ENCODE data around the gene RBM10. TPM values are rescaled to one million over a fixed set of nuclear protein-coding genes. Genes with fewer than 3 reads are reported as not detected.

RBM10 gene
- total and polyA plus RNA-seq, 2 of the 13 experiments (the other 11 are each of a cell fraction or from before 2014, with no cell fraction given), result 15.9 to 43.1 TPM

GRCh38 chrX:47190445-47191269, 45.6 kb downstream of the RBM10 start (continued):
- peak; percentile 73 for TF ChIP-seq ARNTL (CRISPR knock-in tag; IDR thresholded peaks at IDR 0.05)
- no peak for TF ChIP-seq FOSL1 (CRISPR knock-in tag; IDR thresholded peaks at IDR 0.05; ENCODE audit: borderline replicate concordance)
- peak; percentile 64 for TF ChIP-seq SALL1 (CRISPR knock-in tag; IDR thresholded peaks at IDR 0.05)
- TF ChIP-seq, protein P1, sequence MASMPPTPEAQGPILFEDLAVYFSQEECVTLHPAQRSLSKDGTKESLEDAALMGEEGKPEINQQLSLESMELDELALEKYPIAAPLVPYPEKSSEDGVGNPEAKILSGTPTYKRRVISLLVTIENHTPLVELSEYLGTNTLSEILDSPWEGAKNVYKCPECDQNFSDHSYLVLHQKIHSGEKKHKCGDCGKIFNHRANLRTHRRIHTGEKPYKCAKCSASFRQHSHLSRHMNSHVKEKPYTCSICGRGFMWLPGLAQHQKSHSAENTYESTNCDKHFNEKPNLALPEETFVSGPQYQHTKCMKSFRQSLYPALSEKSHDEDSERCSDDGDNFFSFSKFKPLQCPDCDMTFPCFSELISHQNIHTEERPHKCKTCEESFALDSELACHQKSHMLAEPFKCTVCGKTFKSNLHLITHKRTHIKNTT (CRISPR knock-in tag; IDR thresholded peaks at IDR 0.05), result 0 out of 2 replicates have a peak, but pooled peaks have one; percentile 58
- no peak for TF ChIP-seq SKIL (CRISPR knock-in tag; IDR thresholded peaks at IDR 0.05; ENCODE audit: borderline replicate concordance)
- TF ChIP-seq FOXC1 (CRISPR knock-in tag; IDR thresholded peaks at IDR 0.05; ENCODE audit: borderline replicate concordance), result peak; percentile 46; the same call in 1 of the 2 replicates
- no peak for TF ChIP-seq ELF3 (CRISPR knock-in tag; IDR thresholded peaks at IDR 0.05)
- TF ChIP-seq AHR (CRISPR knock-in tag; IDR thresholded peaks at IDR 0.05), result 0 out of 2 replicates have a peak, but pooled peaks have one; percentile 61

DNA sequence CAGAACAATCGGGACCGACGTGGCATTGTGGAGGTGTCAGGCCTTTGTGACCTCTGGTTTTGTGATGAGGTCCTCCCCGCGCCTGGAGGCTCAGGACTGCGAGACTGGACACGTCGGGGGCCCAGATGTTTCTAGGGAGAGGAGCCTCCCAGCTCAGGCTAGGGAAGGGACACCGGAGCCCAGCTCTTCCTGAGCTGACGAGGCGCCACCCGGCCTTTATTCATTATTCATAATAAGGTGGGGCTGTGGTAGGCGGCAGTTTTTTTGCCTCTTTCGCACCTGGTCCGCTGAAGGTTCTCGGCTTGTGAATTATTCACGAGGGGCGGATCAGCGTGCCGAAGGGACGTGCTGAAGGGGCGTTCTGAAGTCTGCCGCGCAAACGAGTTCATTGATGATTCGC, 46.3 kb downstream of the RBM10 start:
- peak overlapping the region; percentile 30 for H3K27ac ChIP-seq (ENCODE audit: extremely low read length, insufficient read depth, low read length)
- BruUV-seq (replicated peaks), result no TSS peak
- H3K4me1 ChIP-seq (ENCODE audit: insufficient read depth, low read length), result peaks cover 33% of the 10 kb centered on the region
- H3K79me2 ChIP-seq (ENCODE audit: insufficient read depth, low read length), result peaks cover 23% of the 10 kb centered on the region
- H3K4me3 ChIP-seq (replicated peaks in 1 of 3; ENCODE audit: insufficient read depth in 1 of 3, low read depth in 2 of 3, low read length in 3 of 3), result peak overlapping the region; percentile 60 to 71 (median 66)
- FAIRE-seq (no peak), DNase-seq (ENCODE audit: low spot score) (no peak), ATAC-seq (peak; percentile 53)
- 2% methylated on average over 13 of the region's 26 CpGs for WGBS (ENCODE audit: low lambda C conversion rate)
- H3K36me3 ChIP-seq (replicated peaks in 1 of 2; ENCODE audit: control insufficient read depth in 1 of 2, insufficient read depth in 2 of 2, low read length in 2 of 2), result no peaks in the 10 kb centered on the region
- intact Hi-C loops (cut with micrococcal nuclease; ENCODE audit: unreplicated experiment), result no loop called here
- H3K4me2 ChIP-seq (ENCODE audit: low read depth, low read length), result peak overlapping the region; percentile 82
- H2AFZ ChIP-seq (ENCODE audit: low read length), result no peak overlapping the region
- no peaks in the 10 kb centered on the region; a peak in 1 of 5 replicates for H3K27me3 ChIP-seq (ENCODE audit: control insufficient read depth in 1 of 2, insufficient read depth in 2 of 2, low read length in 2 of 2)
- H4K20me1 ChIP-seq (ENCODE audit: insufficient read depth, low read length), result no peaks in the 10 kb centered on the region
- in situ Hi-C loops (cut with HindIII; ENCODE audit: extremely low pct_ligation_motif_present, low pct_unique_long_range_greater_than_20kb), result loop anchor here (5.0 kb wide), 2 partner anchors 196 to 331 kb away; no protein-coding TSS in a partner anchor
- CTCF ChIA-PET (ENCODE audit: low intra/inter-chr PET ratio, low total read pairs), result no interaction called here
- no peak for TF ChIP-seq HOXD1 (CRISPR knock-in tag; IDR thresholded peaks at IDR 0.05)
- peak; percentile 76 for TF ChIP-seq ZNF777 (CRISPR knock-in tag; IDR thresholded peaks at IDR 0.05)
- TF ChIP-seq ZSCAN31 (CRISPR knock-in tag; IDR thresholded peaks at IDR 0.05; ENCODE audit: low read depth), result no peak
- peak overlapping the region; percentile 62 for H3K9ac ChIP-seq (ENCODE audit: insufficient read depth, low read depth, low read length)
- POLR2A ChIA-PET, result interaction anchor here (0.9 to 2.8 kb wide), 6 partner anchors 26 to 332 kb away, joined by 3 to 17 read pairs (median 6); partner anchors contain the start of genes NDUFB11, RBM10 and USP11
- no peaks in the 10 kb centered on the region for H3K9me3 ChIP-seq (ENCODE audit: low read length)

All from HepG2 (cell line).